Fibroblast of gingiva (primary cell): ENCODE measurements around the gene PCGF5.
"Not testable (repeated sequence)": the region's sequence is repeated elsewhere in the genome, so short reads cannot be mapped to it uniquely, and the experiment has no call there.

ENCODE experiments used
- DNase-seq: peaks from one replicate; pipeline ENCODE4 v3.0.0-alpha.2; 2011; ENCODE audit warnings: low read depth

PCGF5 gene

GRCh38 chr10:91220194-91220953 is at the start of gene PCGF5:
Gene PCGF5 (plus strand): TSS chr10:91220663. CDS start chr10:91222872, 2,209 bp downstream.
- DNase-seq = peak; percentile 88

GRCh38 chr10:91171485-91171884 is 49.0 kb upstream of the PCGF5 start:
- DNase-seq = no peak

- DNase-seq = no peak
Measured at GRCh38 chr10:91172348-91172747, 48.1 kb upstream of the PCGF5 start.

GRCh38 chr10:91185239-91185875 is 35.1 kb upstream of the PCGF5 start:
- DNase-seq = peak; percentile 45

GRCh38 chr10:91187156-91187555 is 33.3 kb upstream of the PCGF5 start:
- no peak for DNase-seq

GRCh38 chr10:91188010-91188409 is 32.5 kb upstream of the PCGF5 start:
- not testable (repeated sequence) for DNase-seq

- no peak for DNase-seq
Measured at GRCh38 chr10:91188889-91189288, 31.6 kb upstream of the PCGF5 start.

GRCh38 chr10:91190388-91190870 is 30.0 kb upstream of the PCGF5 start:
- peak; percentile 71 for DNase-seq

GRCh38 chr10:91190876-91191583 is 29.4 kb upstream of the PCGF5 start:
- peak; percentile 50 for DNase-seq

GRCh38 chr10:91191584-91191919 is 28.9 kb upstream of the PCGF5 start:
- no peak for DNase-seq

GRCh38 chr10:91194497-91195179 is 25.8 kb upstream of the PCGF5 start:
- DNase-seq = no peak

GRCh38 chr10:91196268-91197048 is 24.0 kb upstream of the PCGF5 start:
- no peak for DNase-seq

- peak; percentile 29 for DNase-seq
Measured at GRCh38 chr10:91197127-91197526, 23.3 kb upstream of the PCGF5 start.

- peak; percentile 87 for DNase-seq
Measured at GRCh38 chr10:91198781-91199180, 21.7 kb upstream of the PCGF5 start.

GRCh38 chr10:91200314-91201212 is 19.9 kb upstream of the PCGF5 start:
- DNase-seq = no peak

- DNase-seq = no peak
Measured at GRCh38 chr10:91201213-91201996, 19.1 kb upstream of the PCGF5 start.

GRCh38 chr10:91206427-91206826 is 14.0 kb upstream of the PCGF5 start:
- no peak for DNase-seq

- DNase-seq = no peak
Measured at GRCh38 chr10:91206837-91207474, 13.5 kb upstream of the PCGF5 start.

- DNase-seq = no peak
Measured at GRCh38 chr10:91208642-91209041, 11.8 kb upstream of the PCGF5 start.
